GM21526 (cell line): ENCODE results near the gene TTLL6.

Source experiments
- ATAC-seq: cut with Tn5 transposase; IDR thresholded peaks from one replicate; pipeline ENCODE4 v1.9.1; 2021; ENCODE audit warnings: moderate library complexity; ENCODE audit not compliant: unreplicated experiment, low FRiP score

The TTLL6 gene

DNA sequence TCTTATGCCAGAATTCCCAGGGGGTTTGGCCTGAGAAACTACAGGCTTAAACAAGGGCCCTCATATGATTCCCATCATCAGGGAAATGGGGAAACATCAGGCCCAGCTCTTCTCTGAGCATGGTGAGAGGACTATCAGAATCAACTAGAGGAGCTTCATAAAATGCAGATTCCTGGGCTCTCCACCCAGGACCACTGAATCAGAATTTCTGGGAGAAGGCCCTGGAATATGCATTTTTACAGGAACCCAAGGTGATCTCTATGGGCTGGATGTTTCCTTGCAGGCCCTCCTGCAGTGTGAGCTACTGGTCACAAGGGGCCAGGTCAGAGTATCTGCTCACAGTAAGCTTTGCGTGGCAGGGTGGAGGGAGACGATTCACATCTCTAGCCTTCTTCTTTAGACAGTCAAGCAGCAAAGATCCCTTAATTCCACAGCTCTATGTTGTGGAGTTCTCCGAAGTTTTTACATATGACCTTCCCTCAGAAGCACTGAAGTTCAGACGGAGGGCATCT is 49.7 kb downstream of the TTLL6 start:
- no peak for ATAC-seq

DNA sequence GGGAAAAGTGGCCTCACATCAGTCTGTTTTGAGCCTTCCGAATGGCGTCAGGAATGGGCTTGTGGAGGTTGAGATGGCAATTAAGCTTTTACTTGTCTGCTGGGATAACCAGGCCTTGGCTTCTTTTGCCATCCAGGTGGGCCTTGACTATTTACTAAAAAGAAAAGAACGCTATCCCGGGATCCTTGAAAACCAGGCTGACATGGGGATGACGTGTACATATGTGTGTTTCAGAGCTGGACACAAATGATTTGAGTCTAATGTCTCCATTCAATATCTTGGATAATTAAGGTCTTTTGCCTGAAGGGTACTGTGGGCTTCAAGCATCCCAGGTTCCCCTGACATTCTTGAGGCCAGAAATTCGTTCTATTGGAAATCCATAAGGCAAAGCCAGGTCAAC is 55.9 kb downstream of the TTLL6 start:
- ATAC-seq = no peak

DNA sequence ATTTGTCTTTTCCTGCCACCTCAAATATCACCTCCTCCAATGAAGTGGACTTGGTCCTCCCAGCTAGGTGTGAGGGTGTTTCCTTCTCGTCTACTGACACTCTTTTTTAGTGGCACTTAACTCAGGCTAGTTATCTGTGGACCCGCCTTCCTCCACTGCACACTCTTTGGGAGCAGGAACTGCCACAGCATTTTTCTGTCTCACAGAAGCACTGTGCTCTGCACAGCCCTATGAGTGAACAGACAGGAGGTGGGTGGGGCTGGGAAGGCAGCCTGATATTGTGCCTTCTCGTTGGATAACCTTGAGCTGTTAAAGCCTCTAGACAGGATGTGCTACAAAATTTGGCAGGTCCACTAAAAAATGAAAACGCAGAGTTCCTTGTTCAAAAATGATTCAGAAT is 56.6 kb downstream of the TTLL6 start:
- ATAC-seq = no peak

GRCh38 chr17:48759288-48759687 is 57.7 kb downstream of the TTLL6 start:
- ATAC-seq = no peak

DNA sequence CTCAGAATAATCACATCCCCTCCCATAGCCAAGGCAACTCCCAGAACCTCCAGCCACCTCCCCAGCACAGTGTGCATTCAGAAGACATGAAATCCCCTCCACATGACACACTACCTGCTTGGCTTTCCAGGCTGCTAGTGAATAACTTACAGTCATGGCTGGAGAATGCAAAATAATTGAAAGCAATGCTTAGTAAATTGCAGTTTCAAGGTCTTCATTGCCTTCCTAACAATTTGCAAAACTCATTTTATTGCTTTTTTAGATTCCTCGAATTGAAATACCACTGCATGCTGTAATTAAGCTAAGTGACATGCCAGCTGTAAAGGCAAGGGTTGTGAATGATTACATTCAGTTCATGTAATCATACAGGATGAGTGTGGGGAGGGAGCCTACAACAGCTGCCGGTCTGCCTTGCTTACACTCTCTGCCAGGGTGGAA is 59.5 kb downstream of the TTLL6 start:
- ATAC-seq = no peak

GRCh38 chr17:48756830-48757251 is 60.2 kb downstream of the TTLL6 start:
- no peak for ATAC-seq

DNA sequence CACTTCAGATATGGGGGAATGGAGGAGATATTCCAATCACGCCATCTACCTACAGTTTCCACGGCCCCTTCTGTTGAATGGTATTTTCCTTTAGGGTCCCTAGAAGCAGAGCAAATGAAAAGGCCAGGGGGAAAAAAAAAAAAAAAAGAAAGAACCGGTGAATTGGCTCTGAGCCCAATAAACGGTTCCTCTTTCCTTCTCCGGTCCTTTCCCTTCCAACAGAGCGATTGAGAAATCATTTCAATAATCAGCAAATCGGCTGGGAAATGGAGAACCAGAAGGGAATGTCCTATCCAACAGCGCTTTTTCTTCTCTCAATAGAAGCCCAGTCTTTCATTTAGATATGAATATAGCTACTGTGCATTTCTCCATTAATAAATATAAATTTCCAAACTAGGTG is 61.7 kb downstream of the TTLL6 start:
- ATAC-seq = no peak

DNA sequence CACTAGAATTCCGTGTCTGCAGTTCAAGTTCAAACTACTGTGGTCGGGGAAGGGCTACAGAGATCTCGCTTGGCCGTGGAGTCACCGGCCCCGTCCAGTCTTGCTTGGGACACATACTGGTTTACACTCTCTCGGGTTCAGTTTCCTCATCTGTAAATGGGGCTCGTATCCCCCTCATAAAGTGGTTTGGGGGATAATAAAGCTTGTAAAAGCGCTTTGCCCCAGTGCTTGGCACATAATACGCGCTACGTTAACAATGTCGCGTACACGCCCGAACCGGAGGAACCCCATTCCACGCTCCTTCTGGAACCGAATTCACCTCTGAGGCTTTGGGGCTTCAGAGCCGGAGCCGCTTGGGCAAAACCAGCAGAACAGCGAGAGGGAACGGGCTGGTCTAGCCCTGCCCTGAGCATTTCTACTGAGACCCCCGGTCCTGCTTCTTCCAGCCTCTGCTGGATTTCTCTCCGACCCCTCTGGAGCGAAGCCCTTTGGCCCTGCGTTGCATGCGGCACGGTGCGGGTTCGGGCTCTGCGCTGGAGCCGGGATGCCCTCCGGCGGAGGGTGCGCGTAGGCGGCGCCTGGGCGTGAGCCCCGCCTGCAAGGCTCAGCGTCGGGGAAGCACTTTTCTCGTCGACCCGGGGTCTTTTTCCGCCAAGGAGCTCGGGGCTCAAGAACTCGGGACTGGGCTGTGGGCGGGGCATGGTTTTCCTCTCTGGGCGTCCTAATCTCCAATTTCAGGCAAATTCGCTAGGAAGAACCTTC is 62.3 kb downstream of the TTLL6 start:
- ATAC-seq = no peak

DNA sequence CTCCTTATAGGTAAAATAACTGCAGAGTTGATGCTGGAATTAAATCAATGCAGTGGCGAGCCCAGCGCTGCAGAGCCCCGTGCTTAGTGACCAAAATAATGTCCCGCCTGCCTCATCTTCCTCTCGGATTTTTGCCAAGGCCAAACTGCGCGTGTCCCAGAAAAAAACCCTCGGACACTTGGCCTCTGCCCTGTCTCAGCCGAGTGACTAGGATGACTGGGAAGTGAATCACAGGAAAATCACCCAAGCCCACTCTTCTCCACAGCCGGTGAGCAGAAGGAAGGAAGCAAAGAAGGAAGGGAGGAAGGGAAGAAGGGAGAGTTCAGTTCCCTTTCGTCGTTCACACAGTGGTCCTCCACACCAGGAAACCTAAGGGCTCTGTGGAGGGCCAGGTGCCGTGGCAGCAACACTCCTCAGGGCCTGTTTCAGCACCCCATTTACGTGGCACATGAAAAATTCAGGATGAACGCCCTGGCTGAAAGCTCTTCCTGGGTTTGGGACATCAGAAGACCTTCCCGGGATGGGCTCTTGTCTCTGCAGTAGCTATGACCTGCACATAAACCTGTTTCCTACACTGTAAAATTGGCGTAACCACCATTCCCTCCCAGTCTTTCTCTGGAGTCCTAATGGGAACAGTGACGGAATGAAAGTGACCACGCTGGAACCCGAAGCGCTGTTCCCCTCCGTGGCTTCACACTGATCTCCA is 63.1 kb downstream of the TTLL6 start:
- no peak for ATAC-seq

DNA sequence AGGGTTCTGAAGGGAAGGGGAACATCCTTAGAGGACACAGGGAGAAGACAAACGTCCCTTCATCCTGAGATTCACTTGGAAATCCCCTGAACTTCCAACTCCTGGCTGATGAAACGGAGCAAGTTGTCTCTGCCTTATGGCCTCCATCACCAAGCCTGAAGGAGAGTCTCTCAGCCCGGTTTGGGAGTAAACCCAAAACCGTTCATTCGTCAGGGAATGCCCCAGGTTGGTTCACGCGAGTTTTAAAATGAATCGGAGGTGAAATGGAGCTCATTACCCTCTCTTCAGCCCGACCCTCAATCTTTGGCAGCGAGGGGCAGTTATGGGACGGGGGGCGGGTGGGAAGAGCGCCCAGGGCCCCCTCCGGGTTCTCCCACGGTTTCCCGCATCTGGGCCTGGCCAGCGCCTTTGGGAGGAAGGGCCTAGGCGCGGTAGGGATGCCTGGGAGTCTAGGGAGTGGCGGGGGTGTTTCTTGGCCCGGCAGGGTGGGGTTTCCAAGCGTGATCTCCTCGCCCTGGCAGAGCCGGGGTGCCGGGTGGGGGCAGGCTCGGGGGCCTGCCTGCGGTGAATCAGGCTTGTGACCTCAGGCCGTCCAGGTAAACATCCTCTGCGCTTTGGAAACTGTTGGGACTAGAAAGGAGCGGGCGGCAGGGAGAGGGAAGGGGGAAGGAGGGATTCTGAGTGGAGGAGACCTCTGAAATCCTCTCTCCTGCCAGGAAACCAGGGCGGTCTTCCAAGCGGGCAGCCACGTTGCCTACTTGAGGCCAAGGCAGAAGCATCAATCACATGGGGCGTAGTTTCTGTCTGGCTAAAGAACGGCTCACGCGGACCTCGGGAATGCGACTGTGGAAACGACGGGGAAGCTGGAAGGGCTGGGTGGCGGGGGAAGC is 64.4 kb downstream of the TTLL6 start:
- ATAC-seq = no peak

DNA sequence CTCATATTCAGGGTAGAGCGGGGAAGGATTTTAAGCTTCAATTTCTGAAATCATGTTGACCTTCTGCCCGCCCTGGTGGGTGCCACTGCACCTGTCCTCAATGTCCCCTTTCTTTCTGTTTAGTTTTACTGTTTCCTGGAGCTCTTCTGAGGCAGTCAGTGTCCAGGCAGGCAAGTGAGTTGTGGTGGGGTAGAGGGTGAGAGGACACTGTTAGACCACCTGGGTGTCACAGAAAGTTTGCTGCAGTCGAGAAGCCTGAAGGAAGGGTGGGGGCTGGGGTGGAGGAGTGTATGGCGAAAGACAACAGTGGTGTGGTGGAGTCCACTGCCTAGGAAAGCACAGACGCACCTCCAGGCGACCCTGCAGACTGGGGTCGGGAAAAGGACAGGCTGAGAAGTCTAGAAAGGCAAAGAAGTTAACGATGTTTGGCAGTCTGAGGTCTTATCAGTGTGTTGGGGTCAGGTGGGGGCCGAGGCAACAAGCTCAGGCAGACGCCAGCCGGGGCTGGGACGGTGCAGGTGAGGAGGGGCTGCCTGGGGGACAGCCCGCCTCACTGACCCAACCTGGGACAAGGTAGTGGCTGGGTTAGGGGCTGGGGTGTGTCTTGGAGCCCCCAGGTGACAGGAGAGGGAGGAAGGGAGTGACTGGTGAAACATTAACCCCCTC is 65.2 kb downstream of the TTLL6 start:
- ATAC-seq = no peak

DNA sequence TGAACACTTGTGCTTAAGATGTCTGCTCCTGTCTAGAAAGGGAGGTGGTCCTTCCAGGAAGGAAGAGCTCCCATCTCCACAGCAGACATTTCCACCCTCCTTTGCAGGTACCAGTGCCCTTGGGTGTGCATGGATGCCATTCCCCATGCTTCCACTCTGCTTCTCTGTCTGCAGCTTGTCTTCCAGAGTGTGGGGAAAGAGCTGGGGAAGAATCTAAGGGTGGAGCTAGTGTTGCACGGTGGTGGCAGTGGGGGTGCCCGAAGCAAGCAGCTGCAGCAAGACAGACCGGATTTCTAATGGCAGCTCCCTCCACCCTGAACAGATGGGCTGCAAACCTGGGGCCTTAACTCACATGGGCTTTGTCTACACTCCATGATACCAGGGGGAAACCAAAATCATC is 65.9 kb downstream of the TTLL6 start:
- ATAC-seq = no peak

DNA sequence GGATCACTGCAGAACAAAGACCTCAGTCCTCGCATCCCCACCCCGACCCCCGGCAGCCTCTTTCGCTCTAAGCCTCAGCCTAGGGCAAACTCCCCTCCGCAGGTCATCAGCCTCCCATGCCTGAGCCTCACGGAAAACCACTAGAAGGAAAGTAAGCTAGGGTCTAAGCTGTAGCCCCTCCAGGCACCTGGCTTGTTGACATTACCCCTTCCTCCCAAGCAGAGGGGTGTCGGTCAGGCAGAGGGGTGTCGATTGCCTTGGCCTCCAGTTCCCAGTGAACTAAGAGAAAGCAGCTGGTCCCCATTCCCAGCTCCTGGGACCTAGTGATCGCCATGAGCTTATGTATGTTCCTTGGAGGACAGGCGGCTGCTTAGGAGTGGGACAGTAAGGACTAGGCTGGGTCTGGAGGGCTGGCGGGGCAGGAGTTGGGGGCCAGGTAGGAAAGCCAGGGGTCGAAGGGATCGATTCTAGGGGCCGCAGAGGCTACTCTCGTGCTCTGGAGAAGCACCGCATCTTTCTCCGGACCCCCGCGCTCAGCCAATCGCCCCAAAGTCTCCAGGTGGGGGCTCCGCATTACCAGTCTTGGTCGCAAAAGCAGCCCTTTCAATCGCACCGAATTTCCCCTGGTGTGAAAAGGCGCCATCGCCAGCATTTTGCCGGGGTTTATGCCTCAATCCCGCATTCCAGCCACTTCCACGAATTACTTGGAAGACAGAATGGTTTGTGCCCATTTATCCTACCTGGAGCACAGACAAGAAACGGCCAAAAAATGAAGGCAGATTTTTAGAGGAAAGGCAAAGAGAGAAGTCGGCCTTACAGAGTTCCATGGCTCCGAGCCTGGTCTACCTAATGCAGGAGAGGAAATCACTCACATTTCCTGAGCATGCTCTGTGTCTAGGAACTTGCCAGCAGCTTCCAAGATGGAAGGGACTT is 67.1 kb downstream of the TTLL6 start:
- ATAC-seq = no peak

- ATAC-seq = no peak
These were observed 68.1 kb downstream of the TTLL6 start for GRCh38 chr17:48748718-48749566.

DNA sequence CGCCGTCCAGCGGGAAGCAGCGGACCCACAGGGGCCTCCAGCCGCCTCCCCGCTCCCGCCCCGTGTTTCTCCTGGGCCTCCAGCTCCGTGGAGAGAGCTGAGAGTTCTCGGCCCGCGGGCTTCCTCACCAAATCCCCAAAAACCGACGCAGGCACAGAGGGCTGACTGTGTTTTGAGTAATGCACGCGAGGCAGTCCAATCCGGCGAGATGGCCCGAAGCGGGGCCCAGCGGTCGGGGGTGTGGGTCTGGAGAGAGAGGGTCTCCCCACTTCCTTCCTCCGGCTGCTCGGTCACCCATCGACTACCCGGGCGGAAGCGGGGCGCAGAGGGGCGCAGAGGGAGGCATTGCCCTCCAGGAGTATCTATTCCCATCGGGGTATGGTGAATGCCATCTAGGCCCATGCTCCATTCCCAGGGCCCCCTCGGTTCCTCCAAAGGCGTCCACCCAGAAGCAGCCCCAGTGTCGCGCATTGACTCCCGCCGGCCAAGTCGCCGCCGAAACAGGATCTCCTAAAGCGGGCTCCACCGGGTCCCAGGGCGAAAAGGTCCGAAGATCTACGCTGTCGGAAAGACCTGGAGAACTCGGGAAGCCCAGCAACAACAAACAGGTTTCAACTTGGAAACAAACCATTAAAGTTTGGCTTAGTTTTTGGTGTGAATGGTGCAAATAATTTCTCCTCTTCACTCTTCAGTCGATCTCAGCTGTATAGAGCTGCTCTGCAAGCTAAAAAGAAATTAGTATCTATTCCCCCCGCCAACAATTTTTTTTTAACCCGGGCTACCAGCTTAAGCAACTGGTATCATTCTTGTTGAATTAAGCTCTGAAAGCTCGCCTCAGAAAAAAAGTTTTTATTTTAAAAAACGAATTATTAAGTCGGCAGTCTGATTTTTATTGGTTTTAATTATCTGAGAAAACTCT is 69.3 kb downstream of the TTLL6 start:
- no peak for ATAC-seq

GRCh38 chr17:48746916-48747444 is 70.0 kb downstream of the TTLL6 start:
- ATAC-seq = no peak
